Colon (tissue), 2 donors: ENCODE results near the gene DNAAF5.
"Not testable (repeated sequence)": the region's sequence is repeated elsewhere in the genome, so short reads cannot be mapped to it uniquely, and the experiment has no call there.

Experiments
- FAIRE-seq: peaks from 2 replicates; lab custom pipeline; 2012; peaks lifted over from hg19 to GRCh38; lab: Jason Lieb, UNC
- donor health status: control.
- donor health status: control.

DNAAF5 gene

GRCh38 chr7:747186-747585, 20.7 kb downstream of the DNAAF5 start:
- no peak for FAIRE-seq

GRCh38 chr7:748446-748845, 21.9 kb downstream of the DNAAF5 start:
- FAIRE-seq, result no peak

GRCh38 chr7:749140-749551, 22.6 kb downstream of the DNAAF5 start:
- no peak for FAIRE-seq

- no peak for FAIRE-seq
Observed at GRCh38 chr7:750111-750905, 23.8 kb downstream of the DNAAF5 start.

- no peak for FAIRE-seq
Observed at GRCh38 chr7:751826-752225, 25.3 kb downstream of the DNAAF5 start.

GRCh38 chr7:752256-752655, 25.8 kb downstream of the DNAAF5 start:
- not testable (repeated sequence) for FAIRE-seq

GRCh38 chr7:753190-753589, 26.7 kb downstream of the DNAAF5 start:
- FAIRE-seq, result no peak

- FAIRE-seq, result no peak
Observed at GRCh38 chr7:754531-755412, 28.3 kb downstream of the DNAAF5 start.

GRCh38 chr7:755413-755805, 28.9 kb downstream of the DNAAF5 start:
- FAIRE-seq, result no peak

- FAIRE-seq, result no peak
Observed at GRCh38 chr7:756231-756927, 29.9 kb downstream of the DNAAF5 start.

GRCh38 chr7:756928-757560, 30.5 kb downstream of the DNAAF5 start:
- FAIRE-seq, result no peak

GRCh38 chr7:757741-758163, 31.3 kb downstream of the DNAAF5 start:
- no peak for FAIRE-seq

GRCh38 chr7:759569-759968, 33.1 kb downstream of the DNAAF5 start:
- no peak for FAIRE-seq

GRCh38 chr7:760006-760405, 33.5 kb downstream of the DNAAF5 start:
- FAIRE-seq, result no peak

GRCh38 chr7:761101-761500, 34.6 kb downstream of the DNAAF5 start:
- no peak for FAIRE-seq

GRCh38 chr7:761631-762030, 35.1 kb downstream of the DNAAF5 start:
- no peak for FAIRE-seq

GRCh38 chr7:762885-763284, 36.4 kb downstream of the DNAAF5 start:
- no peak for FAIRE-seq

GRCh38 chr7:763762-764161, 37.3 kb downstream of the DNAAF5 start:
- FAIRE-seq, result no peak

GRCh38 chr7:765383-765782, 38.9 kb downstream of the DNAAF5 start:
- no peak for FAIRE-seq

GRCh38 chr7:767580-767940, 41.1 kb downstream of the DNAAF5 start:
- no peak for FAIRE-seq

GRCh38 chr7:767941-768731, 41.6 kb downstream of the DNAAF5 start:
- no peak for FAIRE-seq
